Panc1 (cell line): ENCODE measurements around the gene KLHL41. TPM values are rescaled to one million over a fixed set of nuclear protein-coding genes. Genes with fewer than 3 reads are reported as not detected.

Experiments used
- ATAC-seq: fragments of 200-7000 bp; cut with Tn5 transposase; 2 replicates; pipeline ENCODE4 v1.9.1; 2020; ENCODE audit warnings: mild to moderate bottlenecking, moderate library complexity
- BruUV-seq: library from RNA; stranded (reverse); fragments of 400-500 nt; replicated peaks from 2 replicates; lab custom pipeline; 2021; lab: Mats Ljungman, UMichigan
- CTCF ChIA-PET: fragments of 300-600 bp; sonication (Branson Sonifier 250); formaldehyde crosslinking; loops from one replicate; lab custom pipeline; 2022; ENCODE audit warnings: antibody characterized with exemption; lab: Charles Lee
- POLR2A ChIA-PET: fragments of 300-600 bp; sonication (Branson Sonifier 250); formaldehyde crosslinking; loops from one replicate; lab custom pipeline; 2022; ENCODE audit warnings: antibody characterized with exemption; lab: Charles Lee
- DNase-seq: peaks from one replicate; pipeline ENCODE4 v3.0.0-alpha.2; 2010; ENCODE audit warnings: low read depth, low spot score
- H3K27ac ChIP-seq: 2 replicates; pipeline ENCODE4 v1.5.1; 2011; ENCODE audit warnings: mild to moderate bottlenecking, low read length, inconsistent platforms
- H3K27me3 ChIP-seq: fragments of 200-500 bp; sonication (Bioruptor generic); 2 replicates; pipeline ENCODE4 v1.6.0; 2014; ENCODE audit warnings: low read length, inconsistent platforms; ENCODE audit not compliant: control insufficient read depth, insufficient read depth
- H3K36me3 ChIP-seq: fragments of 200-500 bp; sonication (Bioruptor generic); 2 replicates; pipeline ENCODE4 v1.5.1; 2014; ENCODE audit warnings: inconsistent platforms, mild to moderate bottlenecking, low read length, moderate library complexity; ENCODE audit not compliant: control insufficient read depth, insufficient read depth
- H3K4me1 ChIP-seq: 2 replicates; pipeline ENCODE4 v1.5.1; 2011; ENCODE audit warnings: inconsistent platforms, mild to moderate bottlenecking, low read length, moderate library complexity; ENCODE audit not compliant: control insufficient read depth, insufficient read depth
- H3K4me3 ChIP-seq, 2 experiments: 2 replicates each; pipeline ENCODE4 v1.5.1; 2011 to 2012; ENCODE audit warnings: low read depth in 2 of 2, low read length in 2 of 2, mild to moderate bottlenecking in 2 of 2, inconsistent platforms in 1 of 2, moderate library complexity in 1 of 2
- H3K9me3 ChIP-seq: fragments of 200-500 bp; sonication (Bioruptor generic); 2 replicates; pipeline ENCODE4 v1.5.1; 2014; ENCODE audit warnings: low read depth, mild to moderate bottlenecking, inconsistent platforms, low read length, moderate library complexity; ENCODE audit not compliant: control insufficient read depth, insufficient read depth
- POLR2AphosphoS5 ChIP-seq: IDR thresholded peaks from 2 replicates; pipeline ENCODE4 v1.6.1; 2012; ENCODE audit warnings: mild to moderate bottlenecking, low read depth, low read length, moderate library complexity
- SIN3A ChIP-seq: IDR thresholded peaks from 2 replicates; pipeline ENCODE4 v1.6.1; 2012; ENCODE audit warnings: low read depth, mild to moderate bottlenecking, low read length, moderate library complexity, borderline replicate concordance; ENCODE audit not compliant: insufficient read depth
- TCF7L2 ChIP-seq: IDR thresholded peaks from 2 replicates; pipeline ENCODE4 v1.6.1; 2011; ENCODE audit warnings: mild to moderate bottlenecking, low read depth, low read length, inconsistent platforms
- in situ Hi-C: cut with HindIII; loops from 2 replicates; pipeline ENCODE4 v1.10.0; 2016; ENCODE audit warnings: low sequenced_read_pairs, low pct_unique_long_range_greater_than_20kb
- intact Hi-C: fragments of 100-400 bp; cut with micrococcal nuclease; formaldehyde crosslinking; loops from one replicate; pipeline ENCODE4 v1.10.0; 2022; ENCODE audit not compliant: unreplicated experiment
- total RNA-seq: library from RNA; stranded (reverse); gene quantifications from one replicate; pipeline ENCODE4 v1.2.1, GENCODE V29; 2021; ENCODE audit not compliant: unreplicated experiment
- TF ChIP-seq, protein P1 (sequence below), 2 experiments: IDR thresholded peaks; 2 replicates each; pipeline ENCODE4 v1.6.1; 2011 to 2012; ENCODE audit warnings: low read depth in 2 of 2, control low read depth in 1 of 2, low read length in 1 of 2, mild to moderate bottlenecking in 1 of 2, moderate library complexity in 1 of 2; ENCODE audit not compliant: insufficient read depth in 1 of 2
- TF ChIP-seq, protein P2 (sequence below): fragments of 450-650 bp; IDR thresholded peaks from 2 replicates; pipeline ENCODE4 v1.5.1; 2017; ENCODE audit warnings: mild to moderate bottlenecking

The KLHL41 gene
- total RNA-seq, 1 experiment from 2014 or later: 0.72 TPM

DNA sequence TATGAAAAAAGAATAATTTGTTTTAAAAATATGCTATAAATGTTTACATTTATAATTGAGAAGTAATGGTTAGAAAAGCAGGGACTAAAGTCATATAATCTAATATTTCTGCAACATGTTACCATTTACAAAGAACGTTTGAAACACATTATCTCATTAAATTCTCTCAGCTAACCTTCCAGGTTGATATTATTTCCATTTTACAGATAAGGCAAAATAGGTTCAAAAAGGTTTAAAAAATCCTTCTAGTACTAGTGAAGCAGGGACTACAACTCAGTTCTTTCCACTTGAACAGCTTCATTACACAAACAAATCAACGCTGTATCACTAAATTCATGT is 63.3 kb downstream of the KLHL41 start:
- CTCF ChIA-PET: no interaction called here
- peak overlapping the region; percentile 93 for H3K27ac ChIP-seq

DNA sequence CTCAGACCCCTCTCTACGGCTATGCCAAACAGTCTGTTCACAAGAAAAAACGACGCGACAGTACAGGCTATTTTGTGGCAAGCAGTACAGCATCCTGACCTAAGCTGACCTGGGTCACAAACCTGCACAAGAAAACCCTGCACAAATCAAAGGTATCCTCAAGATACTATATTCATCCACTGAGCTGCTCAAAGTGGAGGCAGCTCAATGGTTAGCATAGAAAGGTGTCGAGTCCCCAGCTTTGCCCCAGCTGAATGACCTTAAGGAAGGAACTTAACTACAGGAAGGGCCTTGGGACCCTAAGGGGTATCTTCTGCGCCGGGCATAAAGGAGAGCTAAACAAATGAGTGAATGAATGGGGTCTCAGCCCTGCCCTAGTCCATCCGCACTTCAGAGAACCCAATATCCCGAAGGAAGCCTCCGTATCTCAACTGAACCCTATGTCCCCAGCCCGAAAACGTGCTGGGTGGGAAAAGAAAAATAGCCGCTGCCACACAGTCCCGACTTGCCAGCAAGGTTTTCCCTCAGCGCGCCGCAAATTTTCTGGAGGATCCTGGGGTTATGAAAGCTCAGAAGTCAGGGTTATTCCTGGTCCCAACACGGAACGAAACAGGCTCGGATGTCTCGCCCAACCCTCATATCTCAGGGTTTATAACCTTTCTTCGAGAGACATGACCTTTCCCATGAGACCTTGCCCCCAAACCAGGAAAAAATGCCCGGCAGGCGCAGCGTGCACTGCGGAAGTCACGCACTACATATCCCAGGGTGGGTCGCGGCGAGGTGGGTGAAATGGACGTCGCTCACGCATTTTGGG is 63.9 kb downstream of the KLHL41 start, which contains the start of gene FASTKD1:
Gene FASTKD1 (minus strand): TSS at position 706 of the 814 bp plus-strand sequence. CDS start 1,836 bp downstream, outside the sequence.
- Histone ChIP-seq H3K4me1 (peaks cover 13% of the 10 kb centered on the region; the same call in 1 of the 2 replicates), H3K4me3 (peak within 1 kb of the TSS; percentile 87 to 91), H3K9me3 (no peaks in the 10 kb centered on the region), H3K27ac (peak within 1 kb of the TSS; percentile 93), H3K36me3 (no peaks in the 10 kb centered on the region), H3K27me3 (no peaks in the 10 kb centered on the region)
- intact Hi-C loops: no loop called here
- POLR2A ChIA-PET: interaction anchor here (0.5 to 1.2 kb wide), 2 partner anchors 116 to 171 kb away, joined by 3 to 8 read pairs; no protein-coding TSS in a partner anchor
- DNase-seq (peak; percentile 77), ATAC-seq (peak; percentile 100)
- TF ChIP-seq, protein P1, sequence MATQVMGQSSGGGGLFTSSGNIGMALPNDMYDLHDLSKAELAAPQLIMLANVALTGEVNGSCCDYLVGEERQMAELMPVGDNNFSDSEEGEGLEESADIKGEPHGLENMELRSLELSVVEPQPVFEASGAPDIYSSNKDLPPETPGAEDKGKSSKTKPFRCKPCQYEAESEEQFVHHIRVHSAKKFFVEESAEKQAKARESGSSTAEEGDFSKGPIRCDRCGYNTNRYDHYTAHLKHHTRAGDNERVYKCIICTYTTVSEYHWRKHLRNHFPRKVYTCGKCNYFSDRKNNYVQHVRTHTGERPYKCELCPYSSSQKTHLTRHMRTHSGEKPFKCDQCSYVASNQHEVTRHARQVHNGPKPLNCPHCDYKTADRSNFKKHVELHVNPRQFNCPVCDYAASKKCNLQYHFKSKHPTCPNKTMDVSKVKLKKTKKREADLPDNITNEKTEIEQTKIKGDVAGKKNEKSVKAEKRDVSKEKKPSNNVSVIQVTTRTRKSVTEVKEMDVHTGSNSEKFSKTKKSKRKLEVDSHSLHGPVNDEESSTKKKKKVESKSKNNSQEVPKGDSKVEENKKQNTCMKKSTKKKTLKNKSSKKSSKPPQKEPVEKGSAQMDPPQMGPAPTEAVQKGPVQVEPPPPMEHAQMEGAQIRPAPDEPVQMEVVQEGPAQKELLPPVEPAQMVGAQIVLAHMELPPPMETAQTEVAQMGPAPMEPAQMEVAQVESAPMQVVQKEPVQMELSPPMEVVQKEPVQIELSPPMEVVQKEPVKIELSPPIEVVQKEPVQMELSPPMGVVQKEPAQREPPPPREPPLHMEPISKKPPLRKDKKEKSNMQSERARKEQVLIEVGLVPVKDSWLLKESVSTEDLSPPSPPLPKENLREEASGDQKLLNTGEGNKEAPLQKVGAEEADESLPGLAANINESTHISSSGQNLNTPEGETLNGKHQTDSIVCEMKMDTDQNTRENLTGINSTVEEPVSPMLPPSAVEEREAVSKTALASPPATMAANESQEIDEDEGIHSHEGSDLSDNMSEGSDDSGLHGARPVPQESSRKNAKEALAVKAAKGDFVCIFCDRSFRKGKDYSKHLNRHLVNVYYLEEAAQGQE (IDR thresholded peaks at IDR 0.05; ENCODE audit: insufficient read depth in 1 of 2, low read depth in 2 of 2, low read length in 1 of 2): 0 out of 4 replicates have a peak, but pooled peaks of 1 of the 2 experiments have one; percentile 14
- no peak for TF ChIP-seq TCF7L2
- TF ChIP-seq, protein P2, sequence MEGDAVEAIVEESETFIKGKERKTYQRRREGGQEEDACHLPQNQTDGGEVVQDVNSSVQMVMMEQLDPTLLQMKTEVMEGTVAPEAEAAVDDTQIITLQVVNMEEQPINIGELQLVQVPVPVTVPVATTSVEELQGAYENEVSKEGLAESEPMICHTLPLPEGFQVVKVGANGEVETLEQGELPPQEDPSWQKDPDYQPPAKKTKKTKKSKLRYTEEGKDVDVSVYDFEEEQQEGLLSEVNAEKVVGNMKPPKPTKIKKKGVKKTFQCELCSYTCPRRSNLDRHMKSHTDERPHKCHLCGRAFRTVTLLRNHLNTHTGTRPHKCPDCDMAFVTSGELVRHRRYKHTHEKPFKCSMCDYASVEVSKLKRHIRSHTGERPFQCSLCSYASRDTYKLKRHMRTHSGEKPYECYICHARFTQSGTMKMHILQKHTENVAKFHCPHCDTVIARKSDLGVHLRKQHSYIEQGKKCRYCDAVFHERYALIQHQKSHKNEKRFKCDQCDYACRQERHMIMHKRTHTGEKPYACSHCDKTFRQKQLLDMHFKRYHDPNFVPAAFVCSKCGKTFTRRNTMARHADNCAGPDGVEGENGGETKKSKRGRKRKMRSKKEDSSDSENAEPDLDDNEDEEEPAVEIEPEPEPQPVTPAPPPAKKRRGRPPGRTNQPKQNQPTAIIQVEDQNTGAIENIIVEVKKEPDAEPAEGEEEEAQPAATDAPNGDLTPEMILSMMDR: no peak
- TF ChIP-seq SIN3A: no peak
- peak; percentile 70 for TF ChIP-seq POLR2AphosphoS5
- CTCF ChIA-PET: no interaction called here
- TSS peak; percentile 79 for BruUV-seq
- in situ Hi-C loops: no loop called here

More for the DNA sequence above, 63.3 kb downstream of the KLHL41 start:
- POLR2A ChIA-PET: interaction anchor here (0.5 to 1.2 kb wide), 4 partner anchors 15 to 172 kb away, joined by 3 to 13 read pairs (median 6); no protein-coding TSS in a partner anchor
- Histone ChIP-seq H3K27me3 (no peaks in the 10 kb centered on the region), H3K36me3 (no peaks in the 10 kb centered on the region), H3K4me3 (peak overlapping the region; percentile 87 to 91), H3K4me1 (peaks cover 13% of the 10 kb centered on the region; the same call in 1 of the 2 replicates), H3K9me3 (no peaks in the 10 kb centered on the region)
- TF ChIP-seq, protein P1 (IDR thresholded peaks at IDR 0.05; ENCODE audit: insufficient read depth in 1 of 2, low read depth in 2 of 2, low read length in 1 of 2): no peak
- TF ChIP-seq, protein P2: no peak
- TF ChIP-seq TCF7L2 (no peak), SIN3A (no peak), POLR2AphosphoS5 (no peak)
- DNase-seq: no peak
- no TSS peak for BruUV-seq
- in situ Hi-C loops: no loop called here
- intact Hi-C loops: no loop called here
- ATAC-seq: no peak
